Naive thymus-derived CD4-positive, alpha-beta T cell (primary cell): ENCODE measurements around the gene ISCU. TPM values are rescaled to one million over a fixed set of nuclear protein-coding genes. Genes with fewer than 3 reads are reported as not detected.

Experiments used
- ATAC-seq: fragments of 150-1000 bp; cut with Tn5 transposase; 2 replicates; pipeline ENCODE4 v1.10.0; 2021; ENCODE audit warnings: mild to moderate bottlenecking, moderate library complexity
- CTCF ChIA-PET: fragments of 350-600 bp; sonication (Branson Sonifier 250); formaldehyde crosslinking; loops from one replicate; lab custom pipeline; 2021; ENCODE audit warnings: antibody characterized with exemption; lab: Charles Lee
- POLR2A ChIA-PET: fragments of 350-600 bp; sonication (Branson Sonifier 250); formaldehyde crosslinking; loops from one replicate; lab custom pipeline; 2021; ENCODE audit warnings: antibody characterized with exemption, inconsistent platforms; lab: Charles Lee
- DNase-seq, 9 donors: peaks; one replicate each; pipeline versions ENCODE4 v3.0.0 to v3.0.0-alpha.2; 2020 to 2022; ENCODE audit warnings: mixed read lengths in 1 of 9
- H3K27ac ChIP-seq: one replicate; pipeline ENCODE4 v1.7.0; 2013; ENCODE audit warnings: mild to moderate bottlenecking, low read depth, low read length, moderate library complexity
- H3K27me3 ChIP-seq, 2 donors: one replicate each; pipeline ENCODE4 v1.7.0; 2013; ENCODE audit warnings: low read length in 2 of 2, mild to moderate bottlenecking in 2 of 2, moderate library complexity in 2 of 2; ENCODE audit not compliant: control insufficient read depth in 2 of 2, insufficient read depth in 2 of 2
- H3K36me3 ChIP-seq, 3 experiments: 1 replicate in 2 of 3; 2 replicates in 1 of 3; pipeline ENCODE4 v1.7.0; 2013; ENCODE audit warnings: low read length in 3 of 3, mild to moderate bottlenecking in 3 of 3, moderate library complexity in 1 of 3; ENCODE audit not compliant: insufficient read depth in 3 of 3, control insufficient read depth in 2 of 3
- H3K4me1 ChIP-seq, 2 donors: one replicate each; pipeline ENCODE4 v1.7.0; 2013; ENCODE audit warnings: low read length in 2 of 2, mild to moderate bottlenecking in 2 of 2, moderate library complexity in 1 of 2; ENCODE audit not compliant: control insufficient read depth in 2 of 2, insufficient read depth in 2 of 2
- H3K4me3 ChIP-seq: 2 replicates; pipeline ENCODE4 v1.7.0; 2013; ENCODE audit warnings: mild to moderate bottlenecking, low read length
- H3K9me3 ChIP-seq, 3 experiments: 1 replicate in 2 of 3; 2 replicates in 1 of 3; pipeline ENCODE4 v1.7.0; 2013; ENCODE audit warnings: low read length in 3 of 3; ENCODE audit not compliant: control insufficient read depth in 2 of 3
- H3K27ac Mint-ChIP-seq, 9 donors: one replicate each; pipeline ENCODE4 v1.8.0; 2020 to 2022; ENCODE audit warnings: mixed read lengths in 9 of 9, mild to moderate bottlenecking in 8 of 9, moderate library complexity in 5 of 9, inconsistent platforms in 2 of 9
- H3K27me3 Mint-ChIP-seq, 5 donors: one replicate each; pipeline ENCODE4 v1.8.0; 2021 to 2022; ENCODE audit warnings: mixed read lengths in 5 of 5, mild to moderate bottlenecking in 1 of 5
- H3K36me3 Mint-ChIP-seq, 5 donors: one replicate each; pipeline ENCODE4 v1.8.0; 2020 to 2022; ENCODE audit warnings: mixed read lengths in 5 of 5, mild to moderate bottlenecking in 3 of 5, inconsistent platforms in 1 of 5
- H3K4me1 Mint-ChIP-seq, 7 donors: one replicate each; pipeline ENCODE4 v1.8.0; 2020 to 2022; ENCODE audit warnings: mixed read lengths in 7 of 7, mild to moderate bottlenecking in 3 of 7, inconsistent platforms in 1 of 7
- H3K4me3 Mint-ChIP-seq, 10 donors: one replicate each; pipeline ENCODE4 v1.8.0; 2020 to 2022; ENCODE audit warnings: mild to moderate bottlenecking in 10 of 10, mixed read lengths in 10 of 10, moderate library complexity in 6 of 10, inconsistent platforms in 2 of 10
- H3K9me3 Mint-ChIP-seq, 11 donors: one replicate each; pipeline ENCODE4 v1.8.0; 2020 to 2022; ENCODE audit warnings: mixed read lengths in 11 of 11, mild to moderate bottlenecking in 4 of 11, inconsistent platforms in 1 of 11, moderate library complexity in 1 of 11
- intact Hi-C, 2 donors: fragments of 100-400 bp; cut with micrococcal nuclease; formaldehyde crosslinking; loops; one replicate each; pipeline ENCODE4 v1.15.1; 2023
- polyA plus RNA-seq, 2 donors: library from polyadenylated mRNA; unstranded; fragments of 300-500 nt; fragmentation: Illumina TruSeq; gene quantifications; one replicate each; pipeline ENCODE4 v1.2.3, GENCODE V29; 2021
- total RNA-seq, 6 experiments: library from RNA in 5 of 6; stranded (reverse) in 5 of 6; gene quantifications; 1 replicate in 5 of 6; 2 replicates in 1 of 6; pipeline ENCODE4 v1.2.3 and lab custom pipeline; 2021 to 2026

The ISCU gene
- total and polyA plus RNA-seq, 7 experiments from 2014 or later = 51.7 to 401 (median 197) TPM

GRCh38 chr12:108614639-108615038 lies 52.2 kb downstream of the ISCU start:
- Histone ChIP-seq H3K9me3 (no peaks in the 10 kb centered on the region), H3K4me3 (no peak overlapping the region), H3K4me1 (peaks cover 21 to 27% of the 10 kb centered on the region in 2 donors), H3K27ac (no peak overlapping the region), H3K27me3 (no peaks in the 10 kb centered on the region), H3K36me3 (peaks cover 0 to 7% (median 0%) of the 10 kb centered on the region in 3 experiments)
- DNase-seq = no peak
- H3K27ac Mint-ChIP-seq = peak overlapping the region in 8 of 9 donors; percentile 21 to 94 (median 72)
- no peak for ATAC-seq
- POLR2A ChIA-PET = interaction anchor here (7.0 to 10.5 kb wide), 2 partner anchors 17 to 49 kb away, joined by 110 to 132 read pairs; partner anchors contain the start of genes ISCU and SELPLG
- H3K4me1 Mint-ChIP-seq = peaks cover 27 to 49% (median 38%) of the 10 kb centered on the region in 7 donors
- peaks cover 0 to 12% (median 0%) of the 10 kb centered on the region in 11 donors for H3K9me3 Mint-ChIP-seq
- intact Hi-C loops = loop anchor here (5.0 to 10.0 kb wide), 5 partner anchors 48 to 852 kb away; partner anchors contain the start of genes PRDM4 (in 2 of the 2), SSH1 (in 1 of the 2) and UNG (in 1 of the 2)
- H3K27me3 Mint-ChIP-seq = no peaks in the 10 kb centered on the region
- CTCF ChIA-PET = interaction anchor here (8.1 kb wide), 1 partner anchor 17 kb away, joined by 149 read pairs; the partner anchor contains the start of gene SELPLG
- H3K36me3 Mint-ChIP-seq = peaks cover 0 to 33% (median 0%) of the 10 kb centered on the region in 5 donors
- H3K4me3 Mint-ChIP-seq = no peak overlapping the region

GRCh38 chr12:108615918-108616317 lies 53.5 kb downstream of the ISCU start:
- Mint-ChIP-seq H3K27ac (peak overlapping the region in 8 of 9 donors; percentile 78 to 93 (median 86)), H3K36me3 (peaks cover 0 to 37% (median 6%) of the 10 kb centered on the region in 5 donors), H3K9me3 (peaks cover 0 to 12% (median 0%) of the 10 kb centered on the region in 11 donors), H3K27me3 (no peaks in the 10 kb centered on the region), H3K4me1 (peaks cover 30 to 57% (median 47%) of the 10 kb centered on the region in 7 donors), H3K4me3 (no peak overlapping the region)
- ATAC-seq (no peak), DNase-seq (no peak)
- Histone ChIP-seq H3K4me3 (no peak overlapping the region), H3K9me3 (no peaks in the 10 kb centered on the region), H3K27ac (no peak overlapping the region), H3K4me1 (peaks cover 21 to 27% of the 10 kb centered on the region in 2 donors), H3K27me3 (no peaks in the 10 kb centered on the region), H3K36me3 (peaks cover 0 to 13% (median 9%) of the 10 kb centered on the region in 3 experiments)
- intact Hi-C loops = loop anchor here (5.0 to 10.0 kb wide), 5 partner anchors 46 to 854 kb away; partner anchors contain the start of genes PRDM4 (in 2 of the 2), SSH1 (in 1 of the 2) and UNG (in 1 of the 2)
- ChIA-PET CTCF (interaction anchor here (0.7 to 8.1 kb wide), 6 partner anchors 15 to 188 kb away, joined by 3 to 149 read pairs (median 29); partner anchors contain the start of genes ISCU, SART3 and SELPLG), POLR2A (interaction anchor here (0.8 to 10.5 kb wide), 5 partner anchors 9 to 50 kb away, joined by 3 to 132 read pairs (median 5); partner anchors contain the start of genes ISCU and SELPLG)

GRCh38 chr12:108616359-108616758 lies 54.0 kb downstream of the ISCU start:
- peaks cover 0 to 41% (median 10%) of the 10 kb centered on the region in 5 donors for H3K36me3 Mint-ChIP-seq
- ChIA-PET CTCF (interaction anchor here (1.7 to 8.1 kb wide), 8 partner anchors 15 to 187 kb away, joined by 6 to 149 read pairs (median 29); partner anchors contain the start of genes ISCU, SART3 and SELPLG), POLR2A (interaction anchor here (0.8 to 10.5 kb wide), 6 partner anchors 16 to 56 kb away, joined by 3 to 132 read pairs (median 12); partner anchors contain the start of genes ISCU, SART3 and SELPLG)
- no peak overlapping the region for H3K4me3 ChIP-seq
- peak overlapping the region; percentile 57 for H3K27ac ChIP-seq
- no peaks in the 10 kb centered on the region for H3K27me3 ChIP-seq
- H3K36me3 ChIP-seq = peaks cover 0 to 14% (median 13%) of the 10 kb centered on the region in 3 experiments
- ATAC-seq = no peak
- no peak for DNase-seq
- H3K9me3 ChIP-seq = no peaks in the 10 kb centered on the region
- peaks cover 21 to 27% of the 10 kb centered on the region in 2 donors for H3K4me1 ChIP-seq
- peak overlapping the region in 5 of 10 donors; percentile 12 to 70 (median 51) for H3K4me3 Mint-ChIP-seq
- no peaks in the 10 kb centered on the region for H3K27me3 Mint-ChIP-seq
- H3K9me3 Mint-ChIP-seq = peaks cover 0 to 12% (median 0%) of the 10 kb centered on the region in 11 donors
- intact Hi-C loops = loop anchor here (5.0 to 10.0 kb wide), 5 partner anchors 46 to 854 kb away; partner anchors contain the start of genes PRDM4 (in 2 of the 2), SSH1 (in 1 of the 2) and UNG (in 1 of the 2)
- peaks cover 34 to 61% (median 52%) of the 10 kb centered on the region in 7 donors for H3K4me1 Mint-ChIP-seq
- H3K27ac Mint-ChIP-seq = peak overlapping the region; percentile 78 to 93 (median 89)

GRCh38 chr12:108616941-108617858 lies 54.8 kb downstream of the ISCU start:
- POLR2A ChIA-PET = interaction anchor here (0.6 to 10.5 kb wide), 10 partner anchors 15 to 57 kb away, joined by 3 to 132 read pairs (median 6); partner anchors contain the start of genes ISCU, SART3 and SELPLG
- Histone ChIP-seq H3K36me3 (peaks cover 7 to 22% (median 17%) of the 10 kb centered on the region in 3 experiments), H3K27me3 (no peaks in the 10 kb centered on the region), H3K27ac (peak overlapping the region; percentile 57), H3K4me1 (peaks cover 26 to 31% of the 10 kb centered on the region in 2 donors), H3K9me3 (no peaks in the 10 kb centered on the region), H3K4me3 (no peak overlapping the region)
- DNase-seq (peak in 7 of 9 donors; percentile 23 to 84 (median 48)), ATAC-seq (peak; percentile 88)
- intact Hi-C loops = loop anchor here (1.0 to 10.0 kb wide), 6 partner anchors 11 to 855 kb away; partner anchors contain the start of genes PRDM4 (in 2 of the 2), SSH1 (in 1 of the 2) and UNG (in 1 of the 2)
- Mint-ChIP-seq H3K9me3 (peaks cover 0 to 12% (median 0%) of the 10 kb centered on the region in 11 donors), H3K4me3 (peak overlapping the region; percentile 12 to 70 (median 52)), H3K4me1 (peaks cover 37 to 63% (median 56%) of the 10 kb centered on the region in 7 donors), H3K27ac (peak overlapping the region; percentile 78 to 93 (median 89)), H3K27me3 (no peaks in the 10 kb centered on the region), H3K36me3 (peaks cover 0 to 45% (median 18%) of the 10 kb centered on the region in 5 donors)
- CTCF ChIA-PET = interaction anchor here (0.5 to 8.1 kb wide), 23 partner anchors 8 to 931 kb away, joined by 3 to 149 read pairs (median 6); partner anchors contain the start of genes ISCU, PWP1, SART3 and SELPLG

GRCh38 chr12:108618079-108618952 lies 55.9 kb downstream of the ISCU start:
- Mint-ChIP-seq H3K4me3 (peak overlapping the region in 8 of 10 donors; percentile 13 to 54 (median 34)), H3K27ac (peak overlapping the region; percentile 67 to 92 (median 79)), H3K27me3 (no peaks in the 10 kb centered on the region), H3K36me3 (peaks cover 4 to 51% (median 22%) of the 10 kb centered on the region in 5 donors), H3K9me3 (peaks cover 0 to 12% (median 0%) of the 10 kb centered on the region in 11 donors), H3K4me1 (peaks cover 44 to 72% (median 64%) of the 10 kb centered on the region in 7 donors)
- DNase-seq (peak; percentile 61 to 81 (median 74)), ATAC-seq (peak; percentile 72)
- CTCF ChIA-PET = interaction anchor here (0.6 to 8.1 kb wide), 24 partner anchors 9 to 199 kb away, joined by 3 to 149 read pairs (median 6); partner anchors contain the start of genes ISCU, SART3 and SELPLG
- Histone ChIP-seq H3K36me3 (peaks cover 18 to 33% (median 24%) of the 10 kb centered on the region in 3 experiments), H3K9me3 (no peaks in the 10 kb centered on the region), H3K27me3 (no peaks in the 10 kb centered on the region), H3K27ac (peak overlapping the region; percentile 65), H3K4me1 (peaks cover 34 to 42% of the 10 kb centered on the region in 2 donors), H3K4me3 (no peak overlapping the region)
- POLR2A ChIA-PET = interaction anchor here (0.6 to 10.5 kb wide), 11 partner anchors 14 to 61 kb away, joined by 3 to 132 read pairs (median 5); partner anchors contain the start of genes ISCU, SART3 and SELPLG
- intact Hi-C loops = loop anchor here (1.0 to 10.0 kb wide), 17 partner anchors 14 to 856 kb away; partner anchors contain the start of genes PRDM4 (in 2 of the 2), CORO1C (in 1 of the 2), FICD (in 1 of the 2) and SELPLG (in 1 of the 2)
